Measurements from ENCODE around the gene LRFN4. TPM values are rescaled to one million over a fixed set of nuclear protein-coding genes. Genes with fewer than 3 reads are reported as not detected.

Gene LRFN4
- total RNA-seq, 1 experiment from 2014 or later = 30.3 TPM

GRCh38 chr11:66852466-66853241 lies 4.2 kb upstream of the LRFN4 start:
- intact Hi-C loops (cut with micrococcal nuclease; ENCODE audit: unreplicated experiment) = no loop called here
- H3K36me3 Mint-ChIP-seq (ENCODE audit: insufficient read depth, unreplicated experiment) = peaks cover 50% of the 10 kb centered on the region
- no peak for TF ChIP-seq CTCF (IDR thresholded peaks at IDR 0.05; ENCODE audit: unreplicated experiment)
- BruUV-seq (replicated peaks) = no TSS peak
- peaks cover 10% of the 10 kb centered on the region for H3K4me1 Mint-ChIP-seq (ENCODE audit: low read depth, unreplicated experiment)
- H3K27me3 Mint-ChIP-seq (ENCODE audit: unreplicated experiment) = no peaks in the 10 kb centered on the region
- CTCF ChIA-PET = no interaction called here
- H3K9me3 Mint-ChIP-seq (ENCODE audit: low read depth, unreplicated experiment) = no peaks in the 10 kb centered on the region
- peak overlapping the region; percentile 7 for H3K27ac Mint-ChIP-seq (ENCODE audit: unreplicated experiment)
- H3K4me3 Mint-ChIP-seq (ENCODE audit: low read depth, unreplicated experiment) = no peak overlapping the region
- no peak for DNase-seq

GRCh38 chr11:66853242-66854229 lies 3.3 kb upstream of the LRFN4 start:
- no peak for TF ChIP-seq CTCF (IDR thresholded peaks at IDR 0.05; ENCODE audit: unreplicated experiment)
- intact Hi-C loops (cut with micrococcal nuclease; ENCODE audit: unreplicated experiment) = no loop called here
- CTCF ChIA-PET = no interaction called here
- Mint-ChIP-seq H3K27ac (ENCODE audit: unreplicated experiment) (no peak overlapping the region), H3K27me3 (ENCODE audit: unreplicated experiment) (no peaks in the 10 kb centered on the region), H3K4me1 (ENCODE audit: low read depth, unreplicated experiment) (peaks cover 10% of the 10 kb centered on the region), H3K36me3 (ENCODE audit: insufficient read depth, unreplicated experiment) (peaks cover 59% of the 10 kb centered on the region), H3K4me3 (ENCODE audit: low read depth, unreplicated experiment) (no peak overlapping the region), H3K9me3 (ENCODE audit: low read depth, unreplicated experiment) (no peaks in the 10 kb centered on the region)
- BruUV-seq (replicated peaks) = no TSS peak
- no peak for DNase-seq

DNA sequence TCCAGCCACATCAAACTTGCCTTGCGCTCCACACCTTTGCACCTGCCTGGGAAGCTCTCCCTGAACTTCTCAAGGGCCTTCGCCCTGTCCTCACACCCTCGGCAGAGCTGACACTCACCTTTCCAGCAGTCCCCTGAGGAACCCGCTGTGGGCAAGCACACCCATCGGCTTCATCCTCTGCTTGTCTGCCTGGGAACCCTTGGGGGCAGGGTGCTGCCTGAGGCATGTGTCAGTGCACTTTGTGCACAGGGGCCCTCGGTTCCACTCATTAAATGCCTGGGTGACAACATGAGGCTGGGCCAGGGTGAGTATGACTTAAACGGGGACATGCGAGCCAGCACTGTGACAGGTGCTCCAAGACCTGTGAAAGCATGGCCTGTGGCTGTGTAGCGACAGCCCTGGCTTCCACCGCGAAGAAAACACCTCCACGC lies 2.6 kb upstream of the LRFN4 start:
- no peak for TF ChIP-seq CTCF (IDR thresholded peaks at IDR 0.05; ENCODE audit: unreplicated experiment)
- Mint-ChIP-seq H3K4me1 (ENCODE audit: low read depth, unreplicated experiment) (peaks cover 10% of the 10 kb centered on the region), H3K27me3 (ENCODE audit: unreplicated experiment) (no peaks in the 10 kb centered on the region), H3K4me3 (ENCODE audit: low read depth, unreplicated experiment) (no peak overlapping the region), H3K36me3 (ENCODE audit: insufficient read depth, unreplicated experiment) (peaks cover 59% of the 10 kb centered on the region), H3K9me3 (ENCODE audit: low read depth, unreplicated experiment) (no peaks in the 10 kb centered on the region), H3K27ac (ENCODE audit: unreplicated experiment) (no peak overlapping the region)
- BruUV-seq (replicated peaks) = no TSS peak
- no peak for DNase-seq
- intact Hi-C loops (cut with micrococcal nuclease; ENCODE audit: unreplicated experiment) = no loop called here
- CTCF ChIA-PET = no interaction called here

DNA sequence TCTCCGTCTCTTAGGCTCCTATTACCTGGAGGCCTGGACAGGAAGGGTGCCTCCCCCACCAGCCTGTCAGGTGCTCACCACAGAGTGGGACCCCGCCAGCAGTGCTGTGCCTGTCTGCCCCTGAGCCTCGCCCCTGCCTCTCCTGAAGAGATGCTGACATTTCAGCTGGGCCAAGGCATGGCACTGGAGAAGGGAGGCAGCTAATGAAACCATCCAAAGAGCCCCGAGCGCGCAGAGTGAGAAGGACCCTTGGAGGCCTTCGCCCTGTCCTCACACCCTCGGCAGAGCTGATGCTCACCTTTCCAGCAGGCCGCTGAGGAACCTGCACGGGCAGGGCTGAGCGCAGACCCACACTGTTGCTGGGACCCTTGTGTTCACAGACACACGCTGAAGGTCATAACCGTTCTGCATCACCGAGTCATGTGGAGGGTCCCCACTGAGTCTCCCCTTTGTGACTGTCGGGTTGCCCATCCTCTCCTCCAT lies 2.1 kb upstream of the LRFN4 start:
- intact Hi-C loops (cut with micrococcal nuclease; ENCODE audit: unreplicated experiment) = no loop called here
- CTCF ChIA-PET = interaction anchor here (0.6 kb wide), 1 partner anchor 177 kb away, joined by 5 read pairs; the partner anchor contains the start of gene RBM4B
- Mint-ChIP-seq H3K4me1 (ENCODE audit: low read depth, unreplicated experiment) (peaks cover 10% of the 10 kb centered on the region), H3K27ac (ENCODE audit: unreplicated experiment) (no peak overlapping the region), H3K36me3 (ENCODE audit: insufficient read depth, unreplicated experiment) (peaks cover 56% of the 10 kb centered on the region), H3K9me3 (ENCODE audit: low read depth, unreplicated experiment) (no peaks in the 10 kb centered on the region), H3K27me3 (ENCODE audit: unreplicated experiment) (no peaks in the 10 kb centered on the region), H3K4me3 (ENCODE audit: low read depth, unreplicated experiment) (no peak overlapping the region)
- DNase-seq = no peak
- TF ChIP-seq CTCF (IDR thresholded peaks at IDR 0.05; ENCODE audit: unreplicated experiment) = no peak
- no TSS peak for BruUV-seq (replicated peaks)
